Fibroblast of the conjunctiva (primary cell): ENCODE results near the gene MRPL33.

ENCODE experiments used
- DNase-seq: peaks from one replicate; pipeline ENCODE4 v3.0.0-alpha.2; 2010; ENCODE audit warnings: low read depth

The MRPL33 gene

DNA sequence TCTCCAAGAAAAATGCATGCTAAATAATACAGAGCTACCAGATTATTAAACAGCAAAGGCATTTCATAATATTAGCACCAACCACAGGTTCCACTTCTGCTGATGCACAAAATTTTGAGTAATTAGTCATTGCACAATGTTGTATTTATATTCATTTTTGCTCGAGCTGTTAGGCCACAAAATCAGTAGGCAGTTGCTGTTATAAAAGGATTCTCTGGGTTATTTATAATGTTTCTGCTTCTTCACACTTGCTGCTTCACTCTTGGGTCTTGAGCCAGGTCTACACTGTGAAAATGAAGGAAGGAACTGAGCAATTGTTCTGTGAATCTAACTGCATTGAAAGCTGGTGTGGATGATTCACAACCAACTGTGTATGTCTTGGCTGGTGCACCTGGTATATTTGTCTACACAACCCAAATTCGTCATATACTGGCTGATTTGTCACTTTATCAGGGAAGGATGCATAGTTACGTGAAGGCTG, 38.3 kb downstream of the MRPL33 start:
- no peak for DNase-seq

DNA sequence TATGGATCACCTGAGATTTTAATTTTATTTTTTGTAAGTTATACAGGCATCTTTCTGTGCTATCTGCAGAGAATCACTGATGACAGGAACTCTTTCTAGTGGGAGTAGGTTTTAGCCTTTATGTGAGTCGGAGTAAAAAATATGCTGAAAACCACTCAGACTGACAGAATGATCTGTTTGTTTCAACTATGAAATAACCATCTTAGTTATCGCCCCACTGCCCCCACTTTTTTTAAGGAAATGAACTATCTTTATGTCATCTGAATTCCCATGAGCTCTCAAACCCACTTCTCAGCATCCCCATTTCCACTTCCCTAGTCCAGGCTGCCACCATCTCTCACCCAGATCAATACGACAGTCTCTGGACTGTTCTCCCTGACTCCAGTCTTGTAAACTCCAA, 38.9 kb downstream of the MRPL33 start:
- DNase-seq, result no peak

- DNase-seq, result no peak
Measured at GRCh38 chr2:27811768-27812167, 40.2 kb downstream of the MRPL33 start.

DNA sequence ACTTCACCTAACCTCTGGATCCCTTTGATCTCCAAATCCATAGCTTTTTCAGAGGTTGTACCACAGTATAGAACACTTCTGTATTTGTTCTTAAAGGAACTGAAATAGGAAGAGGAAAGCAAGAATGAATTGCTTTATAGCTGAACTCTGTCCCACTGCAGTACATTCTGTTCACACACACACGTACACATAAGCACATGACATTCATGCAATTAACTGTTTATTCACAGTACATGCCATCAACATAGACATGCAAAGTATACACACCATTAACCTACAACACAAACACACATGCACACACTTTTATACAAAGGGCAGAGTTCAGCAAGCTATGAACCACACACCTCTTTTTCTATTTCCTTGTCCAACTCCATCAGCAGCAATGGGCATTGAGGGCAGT, 43.2 kb downstream of the MRPL33 start:
- DNase-seq, result no peak

- DNase-seq, result no peak
Measured at GRCh38 chr2:27815860-27816438, 44.4 kb downstream of the MRPL33 start.

- DNase-seq, result no peak
Measured at GRCh38 chr2:27822049-27822448, 50.5 kb downstream of the MRPL33 start.

DNA sequence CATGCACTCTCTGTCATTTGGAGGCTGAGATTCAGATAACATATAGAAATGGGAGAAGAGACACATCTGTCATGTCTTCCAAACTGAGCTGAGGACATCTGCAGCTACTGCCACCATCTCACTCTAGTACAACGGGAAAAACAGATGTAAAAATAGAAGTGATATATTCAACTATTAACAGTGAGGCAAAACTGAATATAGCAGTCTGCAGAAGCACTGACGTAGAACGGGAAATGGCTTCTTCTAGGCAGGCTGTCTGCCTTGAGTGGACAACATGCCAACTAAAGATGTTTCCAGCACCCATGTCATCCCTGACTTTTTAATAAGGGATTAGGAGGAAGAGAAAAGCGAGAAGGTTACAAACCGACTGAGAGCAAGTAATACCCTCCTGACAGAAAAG, 51.6 kb downstream of the MRPL33 start:
- DNase-seq, result no peak

DNA sequence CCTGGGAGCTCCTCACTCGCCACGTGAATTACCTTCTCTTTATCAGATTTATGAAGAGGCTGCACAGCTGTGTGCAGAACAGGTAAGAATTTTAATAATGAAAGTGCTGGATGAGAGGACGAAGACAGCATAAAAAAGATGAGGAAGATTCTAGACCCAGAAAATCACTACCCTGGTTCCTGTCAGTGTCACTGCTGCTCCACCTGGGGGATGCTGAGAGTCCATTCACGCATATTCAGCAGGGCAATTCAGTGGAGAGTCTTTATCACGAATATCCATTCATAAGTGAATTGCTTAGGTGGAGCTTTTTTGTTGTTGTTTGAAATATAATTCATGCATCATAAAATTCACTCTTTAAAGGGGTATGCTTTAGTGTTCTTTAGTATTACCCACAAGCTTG, 52.0 kb downstream of the MRPL33 start:
- DNase-seq, result no peak

GRCh38 chr2:27824401-27824800, 52.9 kb downstream of the MRPL33 start:
- DNase-seq, result no peak

DNA sequence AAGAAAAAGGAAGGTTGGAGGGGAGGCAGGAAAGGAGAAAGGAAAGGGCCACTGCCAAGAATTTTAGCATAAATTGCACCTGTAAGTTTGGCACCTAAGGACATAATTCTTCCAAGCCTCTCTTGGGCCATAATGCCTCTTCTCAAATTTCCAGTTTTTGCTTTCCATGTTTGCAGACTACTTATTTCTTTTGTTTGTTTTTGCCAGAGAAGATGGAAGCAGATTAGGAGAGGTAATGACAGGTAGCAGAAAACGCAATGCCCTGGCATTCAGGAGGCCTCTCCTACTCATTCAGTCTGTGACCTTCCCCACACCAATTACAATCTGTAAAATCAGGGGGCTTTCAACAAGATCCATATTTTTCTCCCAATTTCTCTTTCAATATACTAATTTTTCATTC, 56.8 kb downstream of the MRPL33 start:
- no peak for DNase-seq
